Stromal cell of bone marrow (primary cell): ENCODE data around the gene RAB11B.
A peak's percentile ranks its signal among the peaks of the same experiment; 100 is the strongest.
"Not testable (repeated sequence)": the region's sequence is repeated elsewhere in the genome, so short reads cannot be mapped to it uniquely, and the experiment has no call there.

Source experiments
- DNase-seq: peaks from one replicate; pipeline ENCODE4 v3.0.0-alpha.2; 2012; ENCODE audit warnings: low read depth

RAB11B gene

GRCh38 chr19:8429044-8429443, 38.9 kb downstream of the RAB11B start:
- no peak for DNase-seq

DNA sequence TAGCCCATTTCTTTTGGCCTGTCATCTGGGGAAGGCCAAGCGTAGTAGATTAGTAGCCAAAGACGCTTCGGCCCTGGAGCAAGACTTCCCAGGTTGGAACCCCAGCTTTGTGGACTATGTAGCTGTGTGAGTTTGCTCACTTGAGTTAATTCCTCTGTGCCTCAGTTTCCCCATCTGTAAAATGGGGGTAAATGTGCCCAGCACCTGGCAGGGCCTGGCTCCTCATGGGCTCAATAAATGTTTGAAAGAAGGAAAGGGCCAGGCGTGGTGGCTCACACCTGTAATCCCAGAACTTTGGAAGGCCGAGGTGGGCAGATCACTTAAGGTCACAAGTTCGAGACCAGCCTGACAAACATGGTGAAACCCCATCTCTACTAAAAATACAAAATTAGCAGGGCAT, 39.7 kb downstream of the RAB11B start:
- DNase-seq, result no peak

DNA sequence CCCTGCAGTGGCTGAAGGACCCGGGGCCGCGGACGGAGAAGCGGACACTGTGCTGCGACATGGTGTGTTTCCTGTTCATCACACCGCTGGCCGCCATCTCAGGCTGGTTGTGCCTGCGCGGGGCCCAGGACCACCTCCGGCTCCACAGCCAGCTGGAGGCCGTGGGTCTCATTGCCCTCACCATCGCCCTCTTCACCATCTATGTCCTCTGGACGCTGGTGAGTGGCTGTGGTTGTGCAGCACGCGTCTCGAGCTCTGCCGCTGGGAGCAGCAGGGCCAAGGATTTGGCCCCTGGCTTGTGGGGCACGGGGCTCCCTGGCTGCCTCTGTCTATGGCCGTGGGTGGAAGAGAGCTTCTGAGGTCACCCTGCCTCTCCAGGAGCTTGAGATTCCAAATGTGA, 40.5 kb downstream of the RAB11B start:
- DNase-seq, result no peak

DNA sequence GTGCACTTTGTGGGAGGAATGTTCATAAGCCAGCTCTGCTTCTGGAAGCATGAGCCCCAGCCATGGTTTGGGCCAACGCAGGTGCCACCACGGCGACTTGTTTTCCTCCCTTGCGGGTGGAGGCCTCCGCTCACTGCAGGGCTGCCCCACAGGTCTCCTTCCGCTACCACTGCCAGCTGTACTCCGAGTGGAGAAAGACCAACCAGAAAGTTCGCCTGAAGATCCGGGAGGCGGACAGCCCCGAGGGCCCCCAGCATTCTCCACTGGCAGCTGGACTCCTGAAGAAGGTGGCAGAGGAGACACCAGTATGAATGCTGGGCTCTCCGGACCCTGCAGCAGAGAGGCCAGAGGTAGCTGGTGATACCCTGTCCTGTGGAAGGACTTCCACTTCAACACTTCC, 48.1 kb downstream of the RAB11B start:
- no peak for DNase-seq

- no peak for DNase-seq
Observed at GRCh38 chr19:8441725-8442544, 51.8 kb downstream of the RAB11B start.

- DNase-seq, result not testable (repeated sequence)
Observed at GRCh38 chr19:8444140-8444676, 54.0 kb downstream of the RAB11B start.

- DNase-seq, result peak; percentile 94
Observed at GRCh38 chr19:8444677-8445487, 54.7 kb downstream of the RAB11B start, which contains the start of gene HNRNPM. TSS of gene HNRNPM (plus strand) at chr19:8444975. CDS start at chr19:8444999, 24 bp downstream.

DNA sequence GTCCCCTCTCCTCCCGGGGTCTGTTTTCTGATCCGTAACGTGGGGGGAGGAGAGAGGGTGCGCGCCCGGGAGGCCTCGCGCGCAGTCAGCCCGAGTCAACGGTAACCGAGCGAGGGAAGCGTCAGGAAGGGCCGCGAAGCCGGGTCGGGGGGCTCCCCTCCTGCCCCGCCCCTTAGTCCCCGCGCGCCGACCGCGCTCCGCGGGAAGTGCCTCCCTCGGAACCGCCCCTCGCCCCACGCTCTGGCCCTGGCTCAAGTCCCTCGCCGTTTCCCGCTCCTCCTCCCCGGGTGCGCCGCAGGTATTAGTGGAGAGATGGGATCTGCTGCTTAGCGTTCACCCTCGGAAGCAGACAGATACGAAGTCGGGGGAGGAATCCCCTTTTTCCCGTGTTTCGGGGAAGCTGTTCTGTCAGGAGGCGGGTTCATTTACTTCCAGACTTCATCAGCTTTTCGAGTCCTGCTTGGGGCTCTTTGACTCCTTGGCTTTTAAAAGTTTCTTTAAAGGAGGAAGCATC, 55.4 kb downstream of the RAB11B start:
- no peak for DNase-seq

DNA sequence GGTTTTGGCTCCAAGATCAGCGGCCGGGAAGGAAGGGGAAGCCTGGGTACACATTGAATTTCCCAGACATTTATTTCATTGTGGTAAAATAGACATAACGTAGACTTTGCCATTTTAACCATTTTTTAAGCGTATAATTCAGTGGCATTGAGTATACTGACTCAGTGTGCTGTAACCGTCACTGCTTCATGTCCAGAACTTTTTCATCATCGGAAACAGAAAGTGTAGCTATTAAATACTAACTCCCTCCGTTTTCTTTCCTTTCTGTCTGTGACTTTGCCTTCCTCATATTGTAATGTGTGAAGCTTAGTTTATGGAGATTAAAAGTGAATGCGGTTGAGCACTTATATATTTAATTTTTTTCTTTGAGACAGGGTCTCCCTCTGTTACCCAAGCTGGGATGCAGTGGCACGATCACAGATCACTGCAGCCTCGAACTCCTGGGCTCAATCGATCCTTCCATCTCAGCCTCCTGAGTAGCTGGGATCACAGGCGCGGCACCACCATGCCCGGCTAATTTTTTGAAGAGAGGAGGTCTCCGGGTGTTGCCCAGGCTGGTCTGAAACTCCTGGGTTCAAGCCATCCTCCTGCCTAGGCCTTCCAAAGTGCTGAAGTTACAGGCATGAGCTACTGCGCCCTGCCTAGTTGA, 56.0 kb downstream of the RAB11B start:
- no peak for DNase-seq

DNA sequence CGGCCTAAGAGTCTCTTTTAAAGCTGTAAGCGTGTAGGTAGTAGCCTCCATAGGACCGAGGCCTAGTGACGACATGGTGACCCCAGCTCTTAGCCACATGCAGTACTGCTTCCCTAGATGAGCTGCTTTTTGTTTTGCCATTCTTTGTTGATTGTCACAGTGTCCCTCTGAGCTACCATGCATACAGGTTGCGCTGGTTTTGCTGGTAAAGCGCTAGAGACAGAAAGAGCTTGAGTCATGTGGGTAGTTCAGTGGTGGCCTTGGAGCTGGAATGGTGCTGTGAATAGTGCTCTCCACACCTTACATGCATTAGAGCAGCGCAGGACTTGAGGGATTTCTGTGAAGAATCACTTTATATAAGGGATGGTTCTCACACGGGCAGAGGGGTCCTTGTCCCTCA, 59.7 kb downstream of the RAB11B start:
- DNase-seq, result no peak

- DNase-seq, result no peak
Observed at GRCh38 chr19:8451377-8451776, 61.2 kb downstream of the RAB11B start.

GRCh38 chr19:8451885-8452284, 61.7 kb downstream of the RAB11B start:
- peak; percentile 29 for DNase-seq

DNA sequence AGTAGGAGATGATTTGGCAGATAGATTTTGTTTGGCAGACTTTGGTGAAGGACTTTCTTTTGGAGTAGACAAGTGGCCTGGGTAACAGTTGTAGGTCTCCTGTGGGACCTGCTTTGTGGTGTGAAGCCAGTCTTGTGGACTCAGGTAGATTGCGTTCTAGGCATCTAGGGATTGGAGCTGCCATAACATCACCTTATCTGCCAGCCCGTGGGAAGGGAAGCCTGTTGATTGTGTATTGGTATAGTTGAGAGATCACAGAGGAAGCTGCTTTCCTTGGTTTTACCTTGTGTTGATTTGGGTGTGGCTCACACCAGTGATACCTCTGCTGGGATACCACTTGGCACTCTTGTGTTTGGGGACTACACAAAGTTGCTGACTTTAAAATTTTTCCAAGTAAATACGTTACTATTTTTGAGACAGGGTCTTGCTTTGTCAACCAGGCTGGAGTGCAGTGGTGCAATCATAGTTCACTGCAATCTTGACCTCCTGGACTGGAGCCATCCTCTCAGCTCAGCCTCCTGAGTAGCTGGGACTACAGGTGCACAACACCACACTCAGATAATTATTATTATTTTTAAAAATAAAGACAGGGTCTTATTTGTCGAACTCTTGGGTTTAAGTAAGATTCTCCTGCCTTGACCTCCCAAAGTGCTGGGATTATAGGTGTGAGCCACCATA, 62.4 kb downstream of the RAB11B start:
- DNase-seq, result no peak

DNA sequence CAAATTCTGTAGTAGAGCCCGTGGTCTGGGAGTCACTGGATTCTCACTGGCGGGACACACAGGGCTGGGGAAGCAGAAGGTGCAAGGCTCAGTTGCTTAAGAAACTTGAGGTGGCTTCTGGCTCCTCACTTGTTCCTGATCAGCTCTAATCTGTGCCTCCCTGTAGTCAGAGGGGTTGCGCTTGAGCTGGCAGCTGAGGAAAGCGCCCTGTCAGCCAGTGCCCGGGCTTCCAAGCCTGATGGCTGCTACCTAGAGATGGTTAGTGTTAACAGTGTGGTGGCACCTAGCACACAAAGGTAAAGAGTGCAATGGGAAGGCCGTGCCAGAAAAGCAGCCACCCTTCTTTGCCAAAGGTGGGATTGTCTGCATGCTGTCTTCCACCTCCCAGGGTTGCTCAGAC, 63.5 kb downstream of the RAB11B start:
- no peak for DNase-seq
